HG03097 (cell line): ENCODE measurements around the gene TRIM46.
A peak's percentile ranks its signal among the peaks of the same experiment; 100 is the strongest.
"Not testable (repeated sequence)": the region's sequence is repeated elsewhere in the genome, so short reads cannot be mapped to it uniquely, and the experiment has no call there.

Experiments
- ATAC-seq: cut with Tn5 transposase; IDR thresholded peaks from one replicate; pipeline ENCODE4 v1.9.1; 2021; ENCODE audit not compliant: unreplicated experiment, low FRiP score

TRIM46 gene

DNA sequence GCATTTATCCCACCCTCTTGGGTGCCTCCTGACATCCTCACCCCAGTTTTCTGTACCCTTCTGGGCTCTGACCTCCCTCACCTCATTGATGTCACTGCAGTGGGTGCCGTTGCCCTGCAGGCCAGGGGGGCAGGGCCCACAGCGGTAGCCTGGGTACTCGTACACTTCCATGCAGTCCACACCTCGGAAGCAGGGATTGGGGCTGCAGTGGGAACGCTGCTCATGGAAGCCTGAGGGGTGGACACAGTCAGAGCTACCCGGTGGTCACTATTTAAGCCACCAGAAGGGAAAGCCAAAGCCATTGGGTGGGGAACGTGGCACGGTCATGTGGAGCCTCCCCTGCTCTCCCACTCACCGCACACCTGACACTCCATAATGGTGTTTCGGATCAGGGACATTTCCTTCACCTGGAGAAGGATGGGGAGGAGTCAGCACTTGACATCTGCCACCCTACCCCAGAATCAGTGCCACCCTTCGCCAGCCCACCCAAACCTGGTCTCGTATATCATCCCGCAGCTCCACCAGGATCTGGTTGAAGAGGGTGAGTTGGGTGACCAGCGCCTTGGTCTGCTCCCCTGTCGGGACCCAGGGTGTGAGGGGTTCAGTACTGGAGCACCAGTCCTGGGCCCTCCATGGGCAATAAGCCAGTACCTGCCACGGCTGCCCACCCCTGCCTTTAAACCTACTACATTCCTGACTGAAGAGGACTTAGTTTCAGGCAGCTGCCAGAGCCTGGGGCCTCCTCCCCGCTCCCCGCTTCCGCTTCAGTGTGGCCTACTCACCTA is 29.3 kb downstream of the TRIM46 start:
- ATAC-seq, result no peak

DNA sequence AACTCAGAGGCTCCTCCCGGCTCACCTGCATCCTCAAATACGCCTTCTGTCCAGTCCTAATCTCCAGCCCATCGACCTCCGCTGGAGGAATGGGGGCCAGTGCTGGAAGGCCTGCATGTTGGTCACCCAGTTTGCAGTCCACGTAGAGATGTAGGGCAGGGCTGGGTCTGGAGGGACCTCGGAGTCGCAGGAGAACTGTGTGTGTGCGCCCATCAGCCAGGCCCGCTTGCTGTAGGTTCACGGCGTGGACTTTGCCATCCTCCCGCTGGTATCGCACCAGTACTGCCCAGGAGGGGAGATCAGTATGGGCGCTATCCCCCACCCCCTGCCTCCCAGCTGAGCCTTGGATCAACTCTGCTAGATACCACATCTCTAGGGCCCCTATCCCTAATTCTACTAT is 31.4 kb downstream of the TRIM46 start:
- ATAC-seq, result no peak

DNA sequence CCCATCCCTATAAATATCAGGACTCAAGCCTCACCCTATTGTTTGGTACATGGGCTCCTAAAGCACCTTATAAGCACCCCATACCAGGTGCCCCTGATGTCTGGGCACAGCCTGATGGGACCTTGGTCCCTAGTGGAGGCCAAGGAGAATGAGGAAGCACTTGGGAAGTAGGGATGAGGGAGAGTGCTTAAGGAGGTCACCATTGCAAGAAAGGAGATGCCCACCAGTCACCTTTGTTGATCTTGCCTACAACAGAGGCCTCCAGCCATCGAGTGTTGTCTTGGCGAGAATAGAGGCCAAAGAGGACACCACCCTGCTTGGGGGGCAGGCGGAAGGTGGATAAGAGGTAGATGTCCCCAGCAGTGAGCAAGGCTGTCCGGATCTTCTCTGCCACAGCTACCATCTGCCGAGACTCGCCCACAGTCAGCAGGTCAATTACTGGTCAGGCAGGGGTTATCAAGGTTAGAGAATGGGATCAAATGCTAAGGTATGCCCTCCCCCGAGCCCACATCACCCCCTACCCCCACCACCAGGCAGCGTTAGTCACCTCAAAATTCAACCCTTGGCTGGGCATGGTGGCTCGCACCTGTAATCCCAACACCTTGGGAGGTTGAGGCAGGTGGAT is 32.4 kb downstream of the TRIM46 start:
- no peak for ATAC-seq

DNA sequence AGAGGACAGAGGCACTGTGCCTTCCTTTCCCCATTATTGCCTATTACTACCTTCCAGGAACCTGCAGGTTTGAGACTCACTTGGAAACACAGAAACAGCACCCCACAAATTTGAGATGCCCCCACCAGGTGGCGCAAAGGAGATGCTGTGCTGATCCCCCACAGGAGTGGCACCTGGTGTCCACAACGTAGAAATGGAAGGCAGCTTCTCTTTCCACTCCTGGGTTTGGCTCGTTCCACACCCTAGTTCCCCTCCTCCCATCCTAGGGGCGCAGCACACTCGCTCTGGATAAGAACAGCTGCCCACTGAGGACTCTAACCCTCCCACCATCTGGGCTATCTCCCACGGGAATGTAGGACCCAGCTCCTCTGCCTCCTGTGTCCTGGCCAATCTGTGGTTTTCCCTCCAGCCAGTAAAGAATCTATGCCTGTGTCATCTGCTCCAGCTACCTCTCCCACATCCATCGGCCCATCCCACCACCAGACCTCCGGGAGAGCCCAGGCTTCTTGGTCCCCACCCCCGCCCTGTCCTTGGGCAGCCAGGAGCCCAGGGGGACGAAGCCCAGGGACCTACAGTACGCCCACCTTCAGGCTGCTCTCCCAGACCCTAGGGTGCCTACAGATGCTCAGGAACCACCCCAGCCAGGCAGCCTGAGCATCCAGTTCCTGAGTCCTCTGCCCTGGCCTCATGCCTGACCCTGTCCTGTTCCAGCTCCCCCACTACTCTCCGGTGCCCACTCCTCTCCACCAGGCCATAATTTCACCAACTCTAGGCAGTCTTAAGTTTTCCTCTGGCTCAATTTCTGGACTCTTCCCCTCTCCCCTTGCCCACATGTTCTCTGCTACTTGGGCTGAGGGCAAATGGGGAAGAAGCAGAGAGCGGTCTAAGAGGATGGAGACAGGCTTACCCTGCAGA is 33.5 kb downstream of the TRIM46 start:
- no peak for ATAC-seq

DNA sequence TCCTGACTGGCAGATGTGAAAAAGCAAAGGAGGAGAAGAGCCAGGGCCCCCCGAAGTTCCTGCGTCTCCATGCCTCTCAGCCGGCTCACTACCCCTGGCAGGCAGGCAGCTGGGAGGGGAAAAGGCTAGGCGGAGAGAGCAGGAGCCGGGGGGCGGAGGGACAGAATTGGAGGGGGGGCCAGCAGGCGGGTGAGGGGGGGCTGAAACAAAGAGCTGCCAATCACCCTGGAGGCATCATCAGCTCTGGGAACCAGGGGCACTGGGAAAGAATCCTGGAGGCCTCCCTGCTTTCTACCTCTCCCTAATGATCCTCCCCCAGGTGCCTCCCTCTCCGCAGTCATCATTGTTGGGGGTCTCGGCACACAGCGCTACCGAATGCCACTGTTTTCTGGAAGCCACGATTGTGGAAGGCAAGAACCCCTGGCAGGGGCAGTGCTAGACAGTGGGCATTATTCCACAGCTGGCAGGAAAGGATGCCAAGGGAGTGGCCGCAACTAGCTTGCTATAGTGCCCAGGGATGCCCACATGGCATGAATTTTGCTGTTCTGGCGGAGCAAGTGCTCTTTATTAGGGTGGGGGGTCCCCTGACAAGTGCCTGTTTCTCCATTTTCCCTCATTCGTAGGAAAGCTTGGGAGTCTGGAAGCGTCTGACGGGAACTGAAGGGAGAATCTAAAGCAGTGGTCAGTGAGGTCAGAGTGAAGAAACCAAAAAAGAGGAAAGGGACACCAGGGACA is 34.3 kb downstream of the TRIM46 start, which contains the start of gene THBS3:
Gene THBS3 (minus strand): TSS at position 92 of the 735 bp plus-strand sequence. CDS start 21 bp downstream, at position 71.
- ATAC-seq, result no peak

DNA sequence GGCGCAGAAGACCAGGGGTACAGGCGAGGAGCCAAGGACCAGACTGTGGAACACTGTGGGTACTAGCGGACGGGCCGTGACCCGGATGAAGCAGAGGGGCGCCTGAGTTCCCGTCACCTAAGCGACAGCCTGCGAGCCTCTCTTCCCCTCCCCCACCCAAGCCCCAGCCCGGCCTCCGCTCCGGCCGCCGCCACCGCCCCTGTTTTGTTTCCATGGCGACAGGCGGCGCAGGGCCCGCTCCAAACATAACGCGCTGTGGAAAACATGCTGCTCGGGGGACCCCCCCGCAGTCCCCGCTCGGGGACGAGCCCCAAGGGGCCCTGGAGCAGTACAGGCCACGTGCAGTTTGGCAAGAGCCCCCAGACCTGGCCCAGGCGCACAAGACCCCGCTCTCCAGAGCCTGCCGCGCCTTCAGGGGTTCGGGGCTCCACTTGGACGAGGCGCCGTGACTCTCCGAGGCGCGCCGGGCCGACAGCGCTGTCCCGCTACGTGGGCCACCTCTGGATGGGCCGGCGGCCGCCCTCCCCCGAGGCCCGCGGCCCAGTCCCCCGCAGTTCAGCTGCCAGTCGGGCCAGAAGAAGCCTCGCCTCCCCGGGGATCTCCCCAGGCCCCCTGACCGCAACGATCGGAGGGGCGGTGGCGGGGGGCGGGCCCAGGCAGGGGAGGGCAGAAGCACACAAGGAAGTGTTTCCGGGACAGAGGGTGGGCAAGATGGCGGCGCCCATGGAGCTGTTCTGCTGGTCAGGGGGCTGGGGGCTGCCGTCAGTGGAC is 35.1 kb downstream of the TRIM46 start, which contains the start of gene MTX1:
Gene MTX1 (plus strand): TSS at position 155 of the 771 bp plus-strand sequence. CDS start 110 bp downstream, at position 265.
- ATAC-seq, result peak; percentile 52

DNA sequence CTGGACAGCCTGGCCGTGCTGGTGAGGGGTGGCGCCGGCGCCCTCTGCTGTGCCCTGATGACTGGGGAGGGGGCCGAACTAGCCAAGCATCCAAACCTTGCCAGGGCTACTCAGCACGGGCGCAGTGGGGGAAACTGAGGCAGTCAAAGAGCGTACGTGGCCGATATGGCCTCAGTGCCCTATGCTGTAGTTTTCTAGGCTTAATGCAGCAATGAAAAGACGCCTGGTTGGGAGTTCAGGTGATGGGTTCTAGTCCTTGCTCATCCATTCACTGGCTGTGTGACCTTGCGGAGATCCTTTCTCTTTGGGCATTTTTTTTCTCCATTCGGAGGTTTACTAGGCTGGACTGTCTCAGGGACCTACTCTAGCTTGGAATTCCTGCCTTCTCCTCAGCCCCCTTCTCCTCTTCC is 35.7 kb downstream of the TRIM46 start:
- no peak for ATAC-seq

DNA sequence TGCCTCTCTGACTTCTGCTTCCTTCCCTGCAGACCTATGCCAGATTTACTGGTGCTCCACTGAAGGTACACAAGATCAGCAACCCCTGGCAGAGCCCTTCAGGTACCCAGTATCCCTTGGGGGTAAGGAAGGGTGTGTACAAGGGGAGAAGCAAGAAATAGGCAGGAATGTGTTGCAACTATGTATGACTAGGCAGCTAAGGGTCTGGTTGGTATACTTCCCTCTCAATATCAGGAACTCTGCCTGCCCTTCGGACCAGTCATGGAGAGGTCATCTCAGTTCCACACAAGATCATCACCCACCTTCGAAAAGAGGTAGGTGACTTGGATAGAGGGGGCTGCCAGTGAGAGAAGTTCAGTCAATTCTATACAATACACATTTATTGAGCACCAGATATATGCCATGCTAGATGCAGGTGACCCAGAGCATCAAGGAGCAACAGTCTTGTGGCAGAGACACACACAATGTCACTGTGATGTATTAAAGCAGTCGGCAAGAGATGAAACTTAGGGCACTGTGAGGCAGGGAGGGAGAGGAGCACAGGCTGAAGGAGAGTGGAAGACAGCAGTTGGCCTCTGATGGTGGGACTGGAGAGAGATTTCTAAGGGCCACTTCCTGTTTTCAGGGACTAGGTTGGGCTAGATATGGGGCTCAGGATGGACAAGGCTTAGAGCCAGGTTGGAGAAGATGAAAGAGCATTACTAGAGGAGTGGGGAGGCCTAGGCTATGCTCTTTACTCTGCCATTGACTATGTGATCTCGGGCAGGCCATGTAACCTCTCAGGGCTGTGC is 36.9 kb downstream of the TRIM46 start:
- no peak for ATAC-seq

DNA sequence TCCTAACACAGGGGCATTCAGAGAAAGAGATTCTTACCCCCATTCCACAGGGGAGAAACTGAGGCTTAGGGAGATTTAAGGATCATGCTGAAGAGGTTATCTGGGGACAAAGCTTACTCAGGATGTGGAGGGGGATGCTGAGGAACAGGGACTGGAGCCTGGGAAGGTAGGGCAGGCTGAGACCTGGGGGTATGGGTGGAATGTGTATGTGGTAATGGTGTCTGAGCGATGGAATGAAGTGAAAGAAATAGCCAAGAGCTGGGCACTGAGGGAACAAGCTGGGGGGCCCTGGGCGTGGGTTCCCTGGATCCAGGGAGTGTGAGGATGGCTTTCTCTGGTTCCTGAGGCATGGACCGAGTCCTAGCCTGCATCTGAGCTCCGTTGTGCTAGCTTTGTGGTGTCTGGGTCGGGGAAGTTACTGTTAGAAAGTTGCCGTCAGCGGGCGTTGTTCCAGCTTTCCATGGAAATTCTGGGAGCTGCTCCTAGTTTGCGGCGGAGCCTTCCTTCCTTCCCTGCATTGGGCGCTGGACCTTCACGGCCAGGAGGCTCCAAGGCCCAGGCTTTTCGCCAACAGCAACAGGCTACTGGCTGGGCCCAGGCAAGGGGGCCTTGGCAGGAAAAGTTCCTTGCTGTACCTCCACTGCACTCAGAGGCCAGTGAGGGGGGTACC is 37.9 kb downstream of the TRIM46 start:
- not testable (repeated sequence) for ATAC-seq

DNA sequence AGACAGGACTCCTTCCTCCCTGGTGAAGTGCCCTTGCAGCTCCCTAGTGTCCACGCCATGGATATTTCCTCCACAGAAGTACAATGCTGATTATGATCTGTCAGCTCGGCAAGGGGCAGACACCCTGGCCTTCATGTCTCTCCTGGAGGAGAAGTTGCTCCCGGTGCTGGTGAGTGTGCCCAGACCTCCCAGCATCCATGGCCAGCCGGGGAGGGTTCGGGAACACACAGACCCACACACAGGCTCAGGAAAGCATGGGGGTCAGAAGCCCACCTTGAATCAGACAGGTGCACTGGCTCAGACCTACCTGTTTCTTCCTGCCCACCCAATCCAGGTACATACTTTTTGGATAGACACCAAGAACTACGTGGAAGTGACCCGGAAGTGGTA is 38.4 kb downstream of the TRIM46 start:
- ATAC-seq, result not testable (repeated sequence)

DNA sequence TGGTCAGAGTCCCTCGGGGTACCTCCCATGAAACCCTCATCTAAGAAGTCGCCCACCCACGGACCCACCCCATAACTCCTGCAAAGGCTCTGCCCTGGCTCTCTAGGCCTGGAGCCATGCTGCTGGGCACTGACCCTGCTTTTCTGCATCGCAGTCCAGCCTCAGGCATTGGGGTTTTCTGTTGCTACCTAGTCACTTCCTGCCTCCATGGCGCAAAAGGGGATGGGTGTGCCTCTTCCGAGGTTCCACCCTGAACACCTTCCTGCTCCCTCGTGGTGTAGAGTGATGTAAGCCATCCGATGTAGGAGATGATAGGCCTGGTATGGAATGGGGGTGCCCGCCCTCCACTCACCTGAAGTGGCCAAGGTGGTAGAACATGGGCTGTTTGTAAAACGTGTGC is 41.1 kb downstream of the TRIM46 start:
- ATAC-seq, result not testable (repeated sequence)

DNA sequence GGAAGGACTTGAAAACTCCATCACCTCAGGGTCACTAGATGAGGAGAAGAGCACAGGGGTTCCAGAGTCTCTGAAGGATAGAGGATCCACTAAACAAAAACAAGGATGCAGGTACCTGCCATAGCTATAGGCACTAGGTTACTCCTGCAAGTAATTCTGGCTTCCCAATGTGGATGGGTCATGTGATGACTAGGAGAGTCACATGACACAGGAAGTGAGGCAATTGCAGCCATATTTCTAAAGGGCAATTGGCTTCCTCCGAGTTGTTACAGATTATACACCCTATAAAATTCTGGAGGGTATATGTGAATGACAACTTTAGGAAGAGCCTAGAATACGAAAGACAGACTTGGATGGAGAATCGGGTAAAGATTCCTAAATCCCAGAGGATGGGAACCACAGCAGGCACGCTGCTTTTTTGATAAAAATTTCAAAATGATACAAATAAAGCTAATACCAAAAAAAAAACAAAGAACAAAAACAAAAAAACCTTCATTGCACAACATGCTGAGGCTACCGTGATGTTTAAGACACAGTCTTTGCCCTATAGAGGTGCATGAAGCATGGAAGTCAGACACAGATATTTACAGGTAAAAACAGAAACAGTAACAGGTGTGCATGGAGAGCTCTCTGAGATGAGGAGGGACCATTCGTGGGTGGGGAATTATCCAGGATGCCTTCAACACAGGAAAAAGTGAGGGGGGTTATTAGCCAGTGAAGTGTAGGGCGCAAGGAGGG is 45.4 kb downstream of the TRIM46 start:
- ATAC-seq, result no peak

DNA sequence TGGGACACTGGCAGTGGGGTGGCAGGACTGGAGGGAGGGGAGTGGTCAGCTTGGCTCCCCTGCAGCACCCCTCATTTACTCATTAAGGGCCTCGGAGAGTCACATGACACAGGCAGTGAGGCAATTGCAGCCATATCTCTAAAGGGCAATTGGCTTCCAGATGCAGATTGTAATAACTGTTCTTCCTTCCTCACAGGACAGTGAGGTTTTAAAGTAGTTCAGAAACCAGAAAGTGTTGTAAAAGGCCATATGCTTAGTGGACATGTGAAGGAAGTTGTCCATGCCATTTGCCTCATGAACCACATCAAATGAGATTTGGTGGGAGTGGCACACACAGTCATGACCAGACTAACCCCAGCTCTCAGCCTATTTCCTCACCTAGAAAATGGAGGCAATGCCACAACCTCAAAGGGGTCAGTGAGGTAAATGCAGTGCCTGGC is 46.0 kb downstream of the TRIM46 start:
- ATAC-seq, result no peak

DNA sequence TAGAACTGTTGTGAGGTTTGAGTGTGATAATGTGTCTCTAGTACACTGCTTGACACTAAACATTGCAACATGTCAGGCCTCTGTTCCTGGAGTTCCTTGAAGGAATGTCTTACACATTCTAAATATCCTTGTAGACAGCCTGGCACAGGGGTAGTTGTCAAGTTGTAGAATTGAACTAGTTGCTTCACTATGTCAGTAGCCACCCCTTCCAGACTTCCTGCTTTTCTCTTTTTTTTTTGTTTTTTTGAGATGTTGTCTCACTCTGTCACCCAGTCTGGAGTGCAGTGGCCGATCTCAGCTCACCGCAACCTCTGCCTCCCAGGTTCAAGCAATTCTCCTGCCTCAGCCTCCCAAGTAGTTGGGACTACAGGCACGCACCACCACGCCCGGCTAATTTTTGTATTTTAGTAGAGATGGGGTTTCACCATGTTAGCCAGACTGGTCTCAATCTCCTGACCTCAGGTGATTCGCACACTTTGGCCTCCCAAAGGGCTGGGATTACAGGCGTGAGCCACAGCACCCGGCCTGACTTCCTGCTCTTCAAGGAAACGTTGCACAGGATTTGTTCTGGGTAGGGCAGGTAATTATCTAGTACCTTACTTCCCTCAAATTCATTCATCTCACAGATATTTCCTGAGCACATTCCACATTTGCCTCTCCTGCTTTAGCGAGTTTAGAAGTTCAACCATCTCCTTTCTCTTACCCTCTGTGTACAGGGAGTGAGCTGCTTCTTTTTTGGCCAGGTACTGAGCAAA is 46.7 kb downstream of the TRIM46 start:
- ATAC-seq, result not testable (repeated sequence)

DNA sequence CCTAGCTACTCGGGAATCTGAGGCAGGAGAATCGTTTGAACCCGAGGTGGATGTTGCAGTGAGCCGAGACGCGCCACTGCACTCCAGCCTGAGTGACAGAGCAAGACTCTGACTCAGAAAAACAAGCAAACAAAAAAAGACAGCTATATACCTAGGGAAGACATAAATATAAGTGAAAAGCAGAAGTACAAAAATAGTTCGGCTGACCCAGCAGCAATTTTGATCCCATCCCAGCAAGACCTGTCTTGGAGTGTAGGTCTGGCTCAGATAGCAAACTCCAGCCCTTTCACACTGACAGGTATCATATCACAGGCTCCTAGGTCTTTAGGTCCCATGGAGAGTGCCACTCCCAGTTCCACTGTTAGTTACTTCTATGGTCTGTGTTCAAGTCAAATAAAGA is 49.4 kb downstream of the TRIM46 start:
- no peak for ATAC-seq

DNA sequence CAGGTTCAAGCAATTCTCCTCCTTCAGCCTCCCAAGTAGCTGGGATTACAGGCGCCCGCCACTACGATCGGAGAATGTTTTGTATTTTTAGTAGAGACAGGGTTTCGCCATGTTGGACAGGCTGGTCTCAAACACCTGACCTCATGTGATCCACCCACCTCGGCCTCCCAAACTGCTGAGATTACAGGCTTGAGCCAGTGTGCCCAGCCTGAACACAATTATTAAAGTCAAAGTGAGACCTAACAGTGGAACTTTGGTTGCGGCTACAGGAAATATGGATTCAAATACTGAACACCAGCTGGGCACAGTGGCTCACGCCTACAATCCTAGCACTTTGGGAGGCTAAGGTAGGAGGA is 51.7 kb downstream of the TRIM46 start:
- ATAC-seq, result not testable (repeated sequence)
